ENCODE measurements around the gene IRF7. TPM values are rescaled to one million over a fixed set of nuclear protein-coding genes. Genes with fewer than 3 reads are reported as not detected.

IRF7 gene
- total and polyA plus RNA-seq, 3 experiments from 2014 or later = 16.4 to 38.6 (median 18.0) TPM

GRCh38 chr11:563812-564578, 51.8 kb downstream of the IRF7 start:
- ChIA-PET POLR2A (interaction anchor here (1.0 to 1.4 kb wide), 4 partner anchors 9 to 52 kb away, joined by 3 to 5 read pairs (median 4); partner anchors contain the start of genes IRF7 and PHRF1), CTCF (interaction anchor here (1.2 to 3.0 kb wide), 4 partner anchors 9 to 162 kb away, joined by 3 to 17 read pairs (median 7); partner anchors contain the start of gene PHRF1)
- H3K27me3 ChIP-seq (ENCODE audit: insufficient read depth, low read length, poor library complexity, severe bottlenecking) = no peaks in the 10 kb centered on the region
- Mint-ChIP-seq H3K4me1 (peaks cover 10 to 21% (median 11%) of the 10 kb centered on the region in 3 donors), H3K27me3 (peaks cover 0 to 3% of the 10 kb centered on the region in 2 donors), H3K36me3 (peaks cover 0 to 11% (median 0%) of the 10 kb centered on the region in 3 donors), H3K4me3 (peak overlapping the region in 2 of 7 donors; percentile 44 to 52), H3K9me3 (no peaks in the 10 kb centered on the region), H3K27ac (no peak overlapping the region)
- H3K4me1 ChIP-seq (ENCODE audit: insufficient read depth, low read length) = peaks cover 20% of the 10 kb centered on the region
- H3K9me3 ChIP-seq (ENCODE audit: low read length) = no peaks in the 10 kb centered on the region
- H3K36me3 ChIP-seq (ENCODE audit: insufficient read depth, low read length) = no peaks in the 10 kb centered on the region
- no peak overlapping the region for H3K4me3 ChIP-seq (ENCODE audit: low read length)
- H3K27ac ChIP-seq (ENCODE audit: low read depth, low read length) = no peak overlapping the region
- DNase-seq = no peak

DNA sequence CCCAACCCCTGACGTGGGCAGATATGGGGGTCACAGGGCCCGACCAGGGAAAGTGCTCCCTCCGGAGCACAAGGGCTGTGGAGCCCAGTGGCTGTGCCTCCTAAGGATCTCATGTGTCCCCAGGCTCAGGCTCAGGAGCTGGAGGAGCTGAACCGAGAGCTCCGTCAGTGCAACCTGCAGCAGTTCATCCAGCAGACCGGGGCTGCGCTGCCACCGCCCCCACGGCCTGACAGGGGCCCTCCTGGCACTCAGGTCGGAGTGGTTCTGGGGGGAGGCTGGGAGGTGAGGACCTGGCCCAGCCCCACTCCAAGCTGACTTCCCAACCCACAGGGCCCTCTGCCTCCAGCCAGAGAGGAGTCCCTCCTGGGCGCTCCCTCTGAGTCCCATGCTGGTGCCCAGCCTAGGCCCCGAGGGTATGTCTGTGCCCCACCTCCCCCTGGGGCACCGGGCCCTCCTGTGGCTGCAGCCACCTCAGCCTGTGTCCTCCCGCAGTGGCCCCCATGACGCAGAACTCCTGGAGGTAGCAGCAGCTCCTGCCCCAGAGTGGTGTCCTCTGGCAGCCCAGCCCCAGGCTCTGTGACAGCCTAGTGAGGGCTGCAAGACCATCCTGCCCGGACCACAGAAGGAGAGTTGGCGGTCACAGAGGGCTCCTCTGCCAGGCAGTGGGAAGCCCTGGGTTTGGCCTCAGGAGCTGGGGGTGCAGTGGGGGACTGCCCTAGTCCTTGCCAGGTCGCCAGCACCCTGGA, 52.5 kb downstream of the IRF7 start:
- Histone ChIP-seq H3K4me1 (ENCODE audit: insufficient read depth, low read length) (peaks cover 18% of the 10 kb centered on the region), H3K9me3 (ENCODE audit: low read length) (no peaks in the 10 kb centered on the region), H3K36me3 (ENCODE audit: insufficient read depth, low read length) (no peaks in the 10 kb centered on the region), H3K4me3 (ENCODE audit: low read length) (no peak overlapping the region), H3K27ac (ENCODE audit: low read depth, low read length) (no peak overlapping the region), H3K27me3 (ENCODE audit: insufficient read depth, low read length, poor library complexity, severe bottlenecking) (no peaks in the 10 kb centered on the region)
- no peak for DNase-seq
- no peak overlapping the region for H3K27ac Mint-ChIP-seq
- POLR2A ChIA-PET = interaction anchor here (0.7 to 1.2 kb wide), 2 partner anchors 13 to 243 kb away, joined by 3 to 4 read pairs; partner anchors contain the start of gene PHRF1
- H3K36me3 Mint-ChIP-seq = peaks cover 0 to 11% (median 0%) of the 10 kb centered on the region in 3 donors
- CTCF ChIA-PET = interaction anchor here (1.2 kb wide), 1 partner anchor 9 kb away, joined by 3 read pairs; no protein-coding TSS in a partner anchor
- H3K27me3 Mint-ChIP-seq = peaks cover 0 to 3% of the 10 kb centered on the region in 2 donors
- peaks cover 10 to 20% (median 11%) of the 10 kb centered on the region in 3 donors for H3K4me1 Mint-ChIP-seq
- no peaks in the 10 kb centered on the region for H3K9me3 Mint-ChIP-seq
- H3K4me3 Mint-ChIP-seq = peak overlapping the region in 1 of 7 donors; percentile 51

Other genes starting within 250 kb of the IRF7 start
- gene B4GALNT4, start 246.5 kb downstream of the IRF7 start, total RNA-seq = under 1 TPM; 0.47 to 0.81 TPM
- 0.31 TPM for gene B4GALNT4, start 246.5 kb downstream of the IRF7 start, polyA plus RNA-seq
- gene PKP3, start 221.7 kb downstream of the IRF7 start, total RNA-seq = not detected
- gene PKP3, start 221.7 kb downstream of the IRF7 start, polyA plus RNA-seq = 1.1 TPM
- gene SIGIRR, start 201.0 kb downstream of the IRF7 start, total RNA-seq = 10 to 100 TPM; 54.2 to 59.4 TPM
- gene SIGIRR, start 201.0 kb downstream of the IRF7 start, polyA plus RNA-seq = 267 TPM
- 10 to 100 TPM; 25.3 to 26.4 TPM for gene ANO9, start 173.9 kb downstream of the IRF7 start, total RNA-seq
- 12.2 TPM for gene ANO9, start 173.9 kb downstream of the IRF7 start, polyA plus RNA-seq
- 10 to 100 TPM; 26.2 to 28.4 TPM for gene PTDSS2, start 165.7 kb downstream of the IRF7 start, total RNA-seq
- 11.5 TPM for gene PTDSS2, start 165.7 kb downstream of the IRF7 start, polyA plus RNA-seq
- 100 to 1,000 TPM; 118 to 125 TPM for gene RNH1, start 108.7 kb downstream of the IRF7 start, total RNA-seq
- gene RNH1, start 108.7 kb downstream of the IRF7 start, polyA plus RNA-seq = 183 TPM
- gene HRAS, start 80.4 kb downstream of the IRF7 start, total RNA-seq = 10 to 100 TPM; 86.9 to 91.5 TPM
- gene HRAS, start 80.4 kb downstream of the IRF7 start, polyA plus RNA-seq = 22.5 TPM
- 1 to 10 TPM; 1.8 to 2.1 TPM for gene LRRC56, start 78.4 kb downstream of the IRF7 start, total RNA-seq
- gene LRRC56, start 78.4 kb downstream of the IRF7 start, polyA plus RNA-seq = 0.81 TPM
- gene LMNTD2, start 55.2 kb downstream of the IRF7 start, total RNA-seq = 1 to 10 TPM; 1.2 to 2.4 TPM
- 1.1 TPM for gene LMNTD2, start 55.2 kb downstream of the IRF7 start, polyA plus RNA-seq
- gene RASSF7, start 55.0 kb downstream of the IRF7 start, total RNA-seq = 10 to 100 TPM; 20.4 to 20.7 TPM
- 39.7 TPM for gene RASSF7, start 55.0 kb downstream of the IRF7 start, polyA plus RNA-seq
- gene PHRF1, start 39.5 kb downstream of the IRF7 start, total RNA-seq = 10 to 100 TPM; 47.3 to 49.8 TPM
- gene PHRF1, start 39.5 kb downstream of the IRF7 start, polyA plus RNA-seq = 17.7 TPM
- gene CDHR5, start 9.0 kb upstream of the IRF7 start, total RNA-seq = not detected
- gene CDHR5, start 9.0 kb upstream of the IRF7 start, polyA plus RNA-seq = not detected
- not detected for gene SCT, start 11.2 kb upstream of the IRF7 start, total RNA-seq
- gene SCT, start 11.2 kb upstream of the IRF7 start, polyA plus RNA-seq = not detected
- under 1 TPM; 0.22 to 0.31 TPM for gene DRD4, start 21.3 kb upstream of the IRF7 start, total RNA-seq
- not detected for gene DRD4, start 21.3 kb upstream of the IRF7 start, polyA plus RNA-seq
- gene DEAF1, start 79.3 kb upstream of the IRF7 start, total RNA-seq = 10 to 100 TPM; 52.1 to 54.6 TPM
- 36.3 TPM for gene DEAF1, start 79.3 kb upstream of the IRF7 start, polyA plus RNA-seq
- 10 to 100 TPM; 10.3 to 13.4 TPM for gene TMEM80, start 79.9 kb upstream of the IRF7 start, total RNA-seq
- gene TMEM80, start 79.9 kb upstream of the IRF7 start, polyA plus RNA-seq = 27.8 TPM
- 1 to 10 TPM; 7.0 to 7.8 TPM for gene EPS8L2, start 90.3 kb upstream of the IRF7 start, total RNA-seq
- gene EPS8L2, start 90.3 kb upstream of the IRF7 start, polyA plus RNA-seq = 22.9 TPM
- 100 to 1,000 TPM; 245 to 246 TPM for gene TALDO1, start 131.5 kb upstream of the IRF7 start, total RNA-seq
- 184 TPM for gene TALDO1, start 131.5 kb upstream of the IRF7 start, polyA plus RNA-seq
- 10 to 100 TPM; 53.0 to 56.3 TPM for gene GATD1, start 161.5 kb upstream of the IRF7 start, total RNA-seq
- gene GATD1, start 161.5 kb upstream of the IRF7 start, polyA plus RNA-seq = 12.9 TPM
- 1 to 10 TPM; 2.1 to 2.6 TPM for gene CEND1, start 174.1 kb upstream of the IRF7 start, total RNA-seq
- 0.13 TPM for gene CEND1, start 174.1 kb upstream of the IRF7 start, polyA plus RNA-seq
- gene SLC25A22, start 182.3 kb upstream of the IRF7 start, total RNA-seq = 10 to 100 TPM; 73.6 to 77.0 TPM
- 14.1 TPM for gene SLC25A22, start 182.3 kb upstream of the IRF7 start, polyA plus RNA-seq
- gene PIDD1, start 189.3 kb upstream of the IRF7 start, total RNA-seq = 10 to 100 TPM; 30.5 to 34.5 TPM
- gene PIDD1, start 189.3 kb upstream of the IRF7 start, polyA plus RNA-seq = 4.6 TPM
- gene RPLP2, start 194.0 kb upstream of the IRF7 start, total RNA-seq = 1,000 to 10,000 TPM; 2,769 to 2,922 TPM
- 3,158 TPM for gene RPLP2, start 194.0 kb upstream of the IRF7 start, polyA plus RNA-seq
- gene PNPLA2, start 203.0 kb upstream of the IRF7 start, total RNA-seq = 10 to 100 TPM; 49.8 to 53.0 TPM
- 41.5 TPM for gene PNPLA2, start 203.0 kb upstream of the IRF7 start, polyA plus RNA-seq
- 1 to 10 TPM; 2.4 to 3.6 TPM for gene CRACR2B, start 212.0 kb upstream of the IRF7 start, total RNA-seq
- not detected for gene CRACR2B, start 212.0 kb upstream of the IRF7 start, polyA plus RNA-seq
- 10 to 100 TPM; 61.2 to 65.5 TPM for gene CD151, start 217.0 kb upstream of the IRF7 start, total RNA-seq
- 19.6 TPM for gene CD151, start 217.0 kb upstream of the IRF7 start, polyA plus RNA-seq
- 100 to 1,000 TPM; 178 to 182 TPM for gene POLR2L, start 226.6 kb upstream of the IRF7 start, total RNA-seq
- 114 TPM for gene POLR2L, start 226.6 kb upstream of the IRF7 start, polyA plus RNA-seq
- gene TSPAN4, start 226.9 kb upstream of the IRF7 start, total RNA-seq = 1 to 10 TPM; 8.8 to 9.4 TPM
- gene TSPAN4, start 226.9 kb upstream of the IRF7 start, polyA plus RNA-seq = 4.4 TPM

Measured in CD8-positive, alpha-beta memory T cell (primary cell).